K562 (cell line): ENCODE data around the gene APCDD1.

Experiments
- CTCF ChIP-seq, 3 experiments: IDR thresholded peaks in 2 of 3; conservative IDR thresholded peaks in 1 of 3; 2 replicates each; pipeline ENCODE4 v1.5.1; 2011 to 2012; ENCODE audit warnings: low read length in 3 of 3, mild to moderate bottlenecking in 3 of 3, control low read depth in 2 of 3, improper control_type of control experiment in 1 of 3, inconsistent platforms in 1 of 3, low read depth in 1 of 3, mixed read lengths in 1 of 3, moderate library complexity in 1 of 3; ENCODE audit not compliant: insufficient read depth in 2 of 3
- RFX5 ChIP-seq: IDR thresholded peaks from 2 replicates; pipeline ENCODE4 v1.6.1; 2011; ENCODE audit warnings: low read depth, mild to moderate bottlenecking, improper control_type of control experiment, low read length

GRCh38 chr18:10525371-10525691 is 70.9 kb downstream of the APCDD1 start:
- no peak for TF ChIP-seq RFX5
- TF ChIP-seq CTCF (IDR thresholded peaks at IDR 0.05 in 2 of 3, conservative IDR thresholded peaks at IDR 0.05 in 1 of 3; ENCODE audit: insufficient read depth in 2 of 3, low read depth in 1 of 3, low read length in 3 of 3): no peak
